CD4-positive, alpha-beta T cell (primary cell): ENCODE data around the gene SNX19. TPM values are rescaled to one million over a fixed set of nuclear protein-coding genes. Genes with fewer than 3 reads are reported as not detected.

Experiments used
- ATAC-seq: fragments of 200-7000 bp; cut with Tn5 transposase; one replicate; pipeline ENCODE4 v1.10.0; 2022; ENCODE audit warnings: mild to moderate bottlenecking; ENCODE audit not compliant: poor library complexity
- CTCF ChIA-PET: fragments of 350-600 bp; sonication (Branson Sonifier 250); formaldehyde crosslinking; loops from one replicate; lab custom pipeline; 2021; ENCODE audit warnings: antibody characterized with exemption, inconsistent platforms; lab: Charles Lee
- POLR2A ChIA-PET: fragments of 350-600 bp; sonication (Branson Sonifier 250); formaldehyde crosslinking; loops from one replicate; lab custom pipeline; 2021; ENCODE audit warnings: antibody characterized with exemption, inconsistent platforms; lab: Charles Lee
- DNase-seq, 14 experiments: peaks; one replicate each; pipeline ENCODE4 v3.0.0-alpha.2; 2013 to 2020; ENCODE audit warnings: mixed read lengths in 2 of 14
- H3K27ac ChIP-seq, 2 donors: one replicate each; pipeline versions ENCODE4 v1.5.1 to v1.7.0; 2013; ENCODE audit warnings: low read length in 2 of 2, low read depth in 1 of 2, mild to moderate bottlenecking in 1 of 2
- H3K27me3 ChIP-seq, 2 experiments: 1 replicate in 1 of 2; 2 replicates in 1 of 2; pipeline versions ENCODE4 v1.6.1 to v1.7.0; 2013; ENCODE audit warnings: low read length in 2 of 2, control low read depth in 1 of 2, mild to moderate bottlenecking in 1 of 2, moderate library complexity in 1 of 2; ENCODE audit not compliant: insufficient read depth in 2 of 2, control insufficient read depth in 1 of 2
- H3K36me3 ChIP-seq: one replicate; pipeline ENCODE4 v1.6.1; 2013; ENCODE audit warnings: low read length, control low read depth; ENCODE audit not compliant: insufficient read depth
- H3K4me1 ChIP-seq: one replicate; pipeline ENCODE4 v1.6.1; 2013; ENCODE audit warnings: low read length, control low read depth; ENCODE audit not compliant: insufficient read depth
- H3K4me3 ChIP-seq: one replicate; pipeline ENCODE4 v1.5.1; 2013; ENCODE audit warnings: mild to moderate bottlenecking, low read length, moderate library complexity
- H3K9me3 ChIP-seq, 2 experiments: 1 replicate in 1 of 2; 2 replicates in 1 of 2; pipeline versions ENCODE4 v1.6.1 to v1.7.0; 2013; ENCODE audit warnings: low read length in 2 of 2, mild to moderate bottlenecking in 2 of 2, control low read depth in 1 of 2, moderate library complexity in 1 of 2; ENCODE audit not compliant: control insufficient read depth in 1 of 2, insufficient read depth in 1 of 2
- H3K27ac Mint-ChIP-seq: one replicate; pipeline ENCODE4 v1.8.0; 2020; ENCODE audit warnings: mixed read lengths
- H3K27me3 Mint-ChIP-seq: one replicate; pipeline ENCODE4 v1.8.0; 2021; ENCODE audit warnings: mixed read lengths
- H3K36me3 Mint-ChIP-seq: one replicate; pipeline ENCODE4 v1.8.0; 2021; ENCODE audit warnings: low read depth, mixed read lengths
- H3K4me1 Mint-ChIP-seq: one replicate; pipeline ENCODE4 v1.8.0; 2021; ENCODE audit warnings: low read depth, mixed read lengths
- H3K4me3 Mint-ChIP-seq: one replicate; pipeline ENCODE4 v1.8.0; 2020; ENCODE audit warnings: mild to moderate bottlenecking, mixed read lengths
- H3K9me3 Mint-ChIP-seq: one replicate; pipeline ENCODE4 v1.8.0; 2020; ENCODE audit warnings: mixed read lengths
- CTCF ChIP-seq: fragments of 200-600 bp; IDR thresholded peaks from one replicate; pipeline ENCODE4 v1.8.0; 2022; ENCODE audit warnings: antibody characterized with exemption, mild to moderate bottlenecking
- intact Hi-C, 2 experiments: fragments of 100-400 bp; cut with DNase I in 1 of 2; cut with micrococcal nuclease in 1 of 2; formaldehyde crosslinking; loops; one replicate each; pipeline versions ENCODE4 v1.15.1 to v1.9.0; 2023 to 2025; cut with DNase I, micrococcal nuclease
- total RNA-seq, 174 experiments: library from RNA in 2 of 174; stranded (reverse) in 2 of 174; gene quantifications; one replicate each; pipeline ENCODE4 v1.2.3 and lab custom pipeline; 2021 to 2026

SNX19 gene
- total RNA-seq, 2 experiments from 2014 or later: 41.2 to 43.8 TPM

DNA sequence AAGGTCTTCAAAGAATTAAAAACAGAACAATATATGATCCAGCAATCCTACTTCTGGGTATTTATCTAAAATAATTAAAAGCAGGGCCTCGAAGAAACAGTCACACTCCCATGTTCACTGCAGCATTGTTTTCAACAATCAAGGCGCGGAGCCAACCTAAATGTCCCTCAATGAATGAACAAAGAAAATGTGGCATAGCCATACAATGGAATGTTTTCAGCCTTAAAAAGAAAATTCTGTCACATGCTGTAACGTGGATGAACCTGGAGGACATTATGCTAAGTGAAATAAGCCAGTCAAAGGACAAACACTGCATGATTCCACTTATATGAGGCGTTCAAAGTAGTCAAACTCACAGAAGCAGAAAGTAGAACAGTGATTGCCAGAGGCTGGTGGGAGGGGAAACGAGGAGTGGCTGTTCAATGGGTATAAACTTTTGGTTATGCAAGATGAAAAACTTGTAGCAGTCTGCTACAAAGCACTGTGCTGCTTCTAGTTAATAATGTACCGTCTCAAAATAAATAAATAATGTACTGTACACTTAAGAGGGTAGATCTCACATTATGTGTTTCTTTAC is 41.2 kb downstream of the SNX19 start:
- TF ChIP-seq CTCF: no peak
- DNase-seq: no peak

DNA sequence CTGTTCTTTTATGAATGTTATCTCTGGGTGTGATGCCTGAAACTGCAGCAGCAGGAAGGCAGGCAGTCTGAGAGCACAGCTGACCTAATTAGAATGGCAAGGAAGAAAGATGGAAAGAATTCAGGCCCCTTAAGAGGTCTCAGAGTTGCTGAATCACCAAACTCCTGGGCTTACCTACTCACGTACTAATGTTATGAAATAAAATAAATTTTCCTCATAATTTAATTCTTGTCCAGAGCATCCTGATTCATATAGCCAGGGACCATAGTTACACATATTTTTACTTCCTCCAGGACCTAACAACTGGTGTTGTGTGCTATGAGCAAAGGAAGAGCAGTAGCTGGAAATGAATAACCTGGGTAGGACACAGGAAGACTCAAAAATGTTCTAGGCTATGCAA is 41.9 kb downstream of the SNX19 start:
- TF ChIP-seq CTCF: no peak
- Mint-ChIP-seq H3K27me3 (no peaks in the 10 kb centered on the region), H3K27ac (no peak overlapping the region), H3K4me1 (no peaks in the 10 kb centered on the region), H3K9me3 (no peaks in the 10 kb centered on the region), H3K4me3 (no peak overlapping the region), H3K36me3 (peaks cover 93% of the 10 kb centered on the region)
- no peaks in the 10 kb centered on the region for H3K9me3 ChIP-seq
- intact Hi-C loops: no loop called here
- H3K4me3 ChIP-seq: no peak overlapping the region
- ChIA-PET CTCF (no interaction called here), POLR2A (no interaction called here)
- H3K4me1 ChIP-seq: no peaks in the 10 kb centered on the region
- H3K27me3 ChIP-seq: no peaks in the 10 kb centered on the region
- no peak for ATAC-seq
- H3K27ac ChIP-seq: no peak overlapping the region
- H3K36me3 ChIP-seq: peaks cover 65% of the 10 kb centered on the region
- DNase-seq: no peak

More for the DNA sequence above, 41.2 kb downstream of the SNX19 start:
- no peaks in the 10 kb centered on the region for H3K4me1 Mint-ChIP-seq
- H3K36me3 Mint-ChIP-seq: peaks cover 93% of the 10 kb centered on the region
- no peak overlapping the region for H3K4me3 ChIP-seq
- H3K36me3 ChIP-seq: peaks cover 71% of the 10 kb centered on the region
- no peaks in the 10 kb centered on the region for H3K27me3 Mint-ChIP-seq
- H3K4me1 ChIP-seq: no peaks in the 10 kb centered on the region
- ChIA-PET CTCF (interaction anchor here (1.5 kb wide), 1 partner anchor 13 kb away, joined by 6 read pairs; no protein-coding TSS in a partner anchor), POLR2A (interaction anchor here (0.6 kb wide), 1 partner anchor 535 kb away, joined by 3 read pairs; no protein-coding TSS in a partner anchor)
- H3K27ac ChIP-seq: no peak overlapping the region
- H3K27me3 ChIP-seq: no peaks in the 10 kb centered on the region
- no peak overlapping the region for H3K27ac Mint-ChIP-seq
- ATAC-seq: no peak
- H3K9me3 ChIP-seq: no peaks in the 10 kb centered on the region
- H3K4me3 Mint-ChIP-seq: no peak overlapping the region
- intact Hi-C loops: no loop called here
- no peaks in the 10 kb centered on the region for H3K9me3 Mint-ChIP-seq

GRCh38 chr11:130873761-130874160 is 42.5 kb downstream of the SNX19 start:
- Mint-ChIP-seq H3K4me3 (no peak overlapping the region), H3K27ac (no peak overlapping the region), H3K9me3 (no peaks in the 10 kb centered on the region), H3K4me1 (no peaks in the 10 kb centered on the region), H3K27me3 (no peaks in the 10 kb centered on the region), H3K36me3 (peaks cover 90% of the 10 kb centered on the region)
- DNase-seq (no peak), ATAC-seq (no peak)
- ChIA-PET POLR2A (no interaction called here), CTCF (no interaction called here)
- no peak for TF ChIP-seq CTCF
- Histone ChIP-seq H3K27me3 (no peaks in the 10 kb centered on the region), H3K9me3 (no peaks in the 10 kb centered on the region), H3K4me1 (no peaks in the 10 kb centered on the region), H3K36me3 (peaks cover 58% of the 10 kb centered on the region), H3K4me3 (no peak overlapping the region), H3K27ac (no peak overlapping the region)
- intact Hi-C loops: no loop called here
